Measurements from ENCODE around the gene SPEG.

Gene SPEG

GRCh38 chr2:219508971-219509779 is 74.5 kb downstream of the SPEG start:
- in situ Hi-C loops (cut with MboI; ENCODE audit: low sequenced_read_pairs), result no loop called here

DNA sequence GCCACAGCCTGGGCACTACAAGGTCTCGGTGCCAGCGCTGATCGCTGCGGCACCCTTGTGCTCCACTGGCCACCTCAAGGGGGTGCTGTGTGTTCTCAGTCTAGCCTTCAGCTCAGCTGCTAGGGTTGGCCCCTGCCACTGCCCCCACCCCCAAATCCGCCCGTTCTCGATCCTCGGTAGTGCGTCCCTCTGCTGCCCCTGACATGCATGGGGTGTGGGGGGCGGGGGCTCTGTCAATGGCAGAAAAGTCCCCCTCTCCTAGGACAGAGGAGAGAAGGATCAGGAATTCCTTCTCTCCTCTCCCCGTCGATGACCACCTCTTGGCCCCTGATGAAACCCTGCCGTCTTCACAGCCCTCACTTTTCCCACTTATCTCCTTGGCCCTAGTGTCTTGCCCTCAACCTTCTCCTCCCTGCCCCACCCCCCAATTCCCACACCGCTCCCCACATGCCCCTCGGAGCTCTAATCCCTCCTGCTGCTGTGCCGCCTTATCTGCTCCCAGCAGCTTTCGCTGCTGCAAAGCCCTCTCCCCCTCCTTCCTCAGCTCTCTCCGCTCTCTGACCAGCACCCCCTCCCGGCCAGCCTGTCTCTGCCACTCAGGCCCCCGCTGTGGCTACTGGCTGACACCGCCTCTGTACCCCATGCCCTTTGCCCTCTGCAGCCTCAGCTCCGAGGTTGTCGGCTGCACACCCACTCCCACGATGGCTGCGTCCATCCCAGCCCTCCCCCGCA is 75.3 kb downstream of the SPEG start:
- in situ Hi-C loops (cut with MboI; ENCODE audit: low sequenced_read_pairs), result no loop called here

- in situ Hi-C loops (cut with MboI; ENCODE audit: low sequenced_read_pairs), result no loop called here
Measured at GRCh38 chr2:219510512-219511135, 76.0 kb downstream of the SPEG start.

- in situ Hi-C loops (cut with MboI; ENCODE audit: low sequenced_read_pairs), result no loop called here
Measured at GRCh38 chr2:219511547-219512325, 77.1 kb downstream of the SPEG start.

GRCh38 chr2:219512524-219513216 is 78.0 kb downstream of the SPEG start:
- in situ Hi-C loops (cut with MboI; ENCODE audit: low sequenced_read_pairs), result no loop called here

GRCh38 chr2:219513787-219514186 is 79.1 kb downstream of the SPEG start:
- in situ Hi-C loops (cut with MboI; ENCODE audit: low sequenced_read_pairs), result no loop called here

DNA sequence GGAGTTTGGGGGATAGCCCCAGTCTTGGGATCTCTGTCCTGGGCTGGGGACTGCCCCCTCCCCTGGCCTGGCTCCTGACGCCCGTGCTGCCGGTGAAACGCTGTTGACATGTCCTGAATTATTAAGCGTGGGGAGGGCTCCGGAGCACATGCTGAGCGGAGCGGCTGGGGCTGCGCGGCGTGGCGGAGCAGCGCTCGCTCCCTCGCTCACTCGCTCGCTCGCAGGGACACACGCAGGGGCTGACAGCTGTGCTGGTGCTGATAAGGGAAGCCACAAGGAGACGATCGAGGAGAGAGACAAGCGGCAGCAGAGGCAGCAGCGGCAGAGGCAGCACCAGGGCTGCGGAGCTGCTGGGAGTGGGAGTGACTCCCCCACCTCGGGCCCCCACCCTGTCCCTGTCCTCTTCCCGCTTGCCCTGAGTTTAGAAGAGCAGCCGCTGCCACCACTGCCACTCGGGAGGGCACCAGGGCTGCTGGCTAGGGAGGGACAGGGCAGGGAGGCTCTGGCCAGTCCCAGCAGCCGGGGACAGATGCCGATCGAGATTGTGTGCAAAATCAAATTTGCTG is 79.6 kb downstream of the SPEG start, which contains the start of gene ASIC4:
Gene ASIC4, plus strand, starts transcription at position 287 of the 566 bp plus-strand sequence. Its CDS starts 243 bp downstream, at position 530.
- in situ Hi-C loops (cut with MboI; ENCODE audit: low sequenced_read_pairs), result no loop called here

GRCh38 chr2:219514836-219515235 is 80.2 kb downstream of the SPEG start:
- in situ Hi-C loops (cut with MboI; ENCODE audit: low sequenced_read_pairs), result no loop called here

DNA sequence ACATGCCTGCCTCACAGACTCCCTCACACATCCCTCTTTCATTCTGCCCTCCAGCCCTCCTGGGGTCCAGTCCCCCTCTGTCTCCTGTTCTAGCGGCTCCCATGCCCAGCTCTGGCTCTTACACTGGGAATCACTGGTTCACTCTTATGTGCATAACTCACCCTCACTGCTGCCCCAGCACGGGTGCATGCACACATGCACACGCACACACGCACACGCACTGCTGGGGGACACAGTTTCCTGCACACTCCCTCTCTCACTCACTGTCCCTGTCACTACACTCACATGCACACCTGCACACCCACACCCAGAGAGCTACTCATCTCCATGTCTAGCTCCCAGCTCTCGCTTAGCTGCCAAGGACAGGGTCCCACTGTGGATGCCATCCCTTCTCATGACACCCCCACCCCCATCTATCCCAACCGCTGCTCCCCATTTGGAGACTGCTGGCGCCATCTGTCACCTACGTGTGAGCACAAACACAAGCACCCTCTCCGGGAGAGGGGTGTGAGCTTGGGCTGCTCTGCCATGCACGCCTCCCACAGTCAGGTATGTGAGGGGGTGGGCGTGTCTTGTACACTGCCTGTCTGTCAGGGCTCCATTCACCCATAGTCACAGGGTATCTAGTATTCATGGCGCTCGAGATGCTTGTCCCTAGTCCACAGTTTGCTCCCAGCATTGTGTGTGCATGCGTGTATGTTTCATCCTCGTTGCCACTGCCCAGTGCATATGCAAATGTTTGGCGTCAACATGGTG is 81.4 kb downstream of the SPEG start:
- in situ Hi-C loops (cut with MboI; ENCODE audit: low sequenced_read_pairs), result no loop called here

DNA sequence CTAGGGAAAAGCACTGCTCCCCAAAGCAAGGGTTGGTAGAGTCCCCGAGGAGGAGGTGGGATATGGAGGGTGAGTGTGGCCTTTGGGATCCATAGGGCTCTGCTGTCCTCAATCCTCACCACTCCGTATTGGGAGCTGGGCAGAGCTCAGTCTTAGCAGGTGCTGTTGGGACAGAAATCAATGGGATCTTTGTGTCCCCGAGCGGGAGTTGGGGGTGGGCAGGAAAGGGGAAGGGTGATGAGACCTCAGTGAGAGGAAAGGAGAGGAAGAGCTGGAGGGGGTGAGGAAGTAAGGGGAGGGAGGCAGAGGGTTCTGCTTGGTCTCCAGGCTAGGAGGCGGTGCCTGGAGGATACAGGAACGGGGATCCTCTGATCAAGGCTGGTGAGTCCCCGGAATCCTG is 82.2 kb downstream of the SPEG start:
- in situ Hi-C loops (cut with MboI; ENCODE audit: low sequenced_read_pairs), result no loop called here

DNA sequence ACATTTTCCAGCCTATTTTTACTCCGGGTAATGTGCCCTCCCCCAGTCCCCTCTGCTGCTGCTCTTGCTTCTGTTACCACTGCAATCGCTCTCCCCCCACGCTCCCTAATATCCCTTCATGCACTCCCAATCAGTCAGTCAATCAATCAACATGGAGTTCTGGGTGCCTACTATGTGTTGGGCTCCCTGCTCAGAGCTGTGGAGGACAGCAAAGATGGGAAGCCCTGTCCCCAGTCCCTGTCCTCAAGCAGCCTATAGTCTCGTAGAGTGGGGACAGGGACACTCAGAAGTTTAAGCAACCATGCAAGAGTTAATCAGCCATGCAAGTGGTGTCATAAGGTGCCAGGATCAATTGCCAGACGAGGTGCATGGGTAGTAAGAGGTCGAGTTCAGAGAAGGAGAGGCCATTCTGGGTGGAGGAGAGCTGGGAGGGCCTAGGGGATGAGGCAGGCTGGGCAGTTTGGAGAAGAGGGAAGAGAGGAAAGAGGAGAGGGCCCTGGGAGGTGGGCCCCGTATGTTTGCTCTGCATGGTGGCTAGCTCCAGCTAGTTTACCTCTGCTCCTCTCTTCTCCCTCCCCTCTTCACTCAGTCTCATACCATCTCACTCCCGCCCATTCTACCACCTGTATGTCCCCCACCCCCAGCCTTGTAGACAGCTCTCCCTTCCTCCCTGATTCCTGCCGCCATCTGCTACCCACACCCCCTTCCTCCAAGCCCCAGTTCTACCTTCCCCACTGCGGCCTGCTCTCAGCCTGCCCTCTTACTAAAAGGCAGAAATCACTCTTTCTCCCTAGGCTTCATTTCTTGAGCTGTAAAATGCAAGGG is 83.5 kb downstream of the SPEG start:
- in situ Hi-C loops (cut with MboI; ENCODE audit: low sequenced_read_pairs), result no loop called here

- in situ Hi-C loops (cut with MboI; ENCODE audit: low sequenced_read_pairs), result no loop called here
Measured at GRCh38 chr2:219519526-219519916, 84.9 kb downstream of the SPEG start.

- in situ Hi-C loops (cut with MboI; ENCODE audit: low sequenced_read_pairs), result no loop called here
Measured at GRCh38 chr2:219520079-219520478, 85.4 kb downstream of the SPEG start.

GRCh38 chr2:219521066-219521880 is 86.6 kb downstream of the SPEG start:
- in situ Hi-C loops (cut with MboI; ENCODE audit: low sequenced_read_pairs), result no loop called here

DNA sequence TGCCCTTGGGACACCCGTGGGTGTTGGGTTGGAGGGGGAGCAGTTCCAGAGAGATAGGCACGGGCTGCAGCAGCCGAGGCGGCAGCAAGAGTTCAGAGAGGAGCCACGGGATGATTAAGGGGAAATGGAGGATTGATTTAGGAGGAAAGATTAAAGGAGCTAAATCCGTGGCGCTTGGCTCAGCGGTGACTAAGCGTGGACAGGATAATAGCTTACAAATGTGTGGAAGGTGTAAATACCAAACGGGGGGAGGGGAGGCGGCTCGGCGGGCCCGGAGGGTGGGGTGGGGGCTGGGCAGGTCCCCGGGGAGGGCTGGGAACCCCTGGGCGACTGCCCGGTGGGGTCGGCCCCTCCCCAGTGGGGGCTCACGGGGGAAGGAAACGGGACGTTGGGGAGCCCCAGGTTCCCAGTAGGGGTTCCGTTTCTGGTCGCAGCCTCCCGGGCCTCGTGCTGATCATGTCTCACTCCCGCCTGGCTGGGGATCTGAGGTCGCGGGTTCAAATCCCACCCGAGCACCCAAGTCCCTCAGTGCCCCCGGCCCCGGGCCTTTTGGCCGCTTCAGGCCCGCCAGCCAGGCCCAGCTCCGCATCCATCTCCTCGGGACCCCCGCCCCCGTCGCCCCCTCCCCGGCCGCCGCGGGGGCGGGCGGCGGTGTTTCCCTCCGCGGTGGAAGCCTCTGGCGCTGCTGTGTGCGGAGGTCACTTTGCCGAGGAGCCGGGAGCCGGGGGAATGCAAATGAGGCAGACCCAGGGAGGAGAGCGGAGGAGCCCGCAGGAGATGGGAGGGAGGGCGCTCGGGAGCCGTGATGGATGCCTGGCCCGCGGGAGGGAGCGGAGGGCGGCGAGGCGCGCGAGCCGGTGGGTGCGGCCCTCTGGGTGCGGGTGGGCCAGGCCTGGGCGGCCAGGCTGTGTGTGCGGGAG is 87.7 kb downstream of the SPEG start:
- in situ Hi-C loops (cut with MboI; ENCODE audit: low sequenced_read_pairs), result no loop called here

- in situ Hi-C loops (cut with MboI; ENCODE audit: low sequenced_read_pairs), result no loop called here
Measured at GRCh38 chr2:219523031-219523671, 88.5 kb downstream of the SPEG start.

Data from HL-60/S4 (cell line).